OCI-LY1 (cell line): Measurements from ENCODE around the gene FBXO41.

Experiments
- EZH2 ChIP-seq: fragments of 200-600 bp; sonication (generic), shearing (Covaris generic); IDR thresholded peaks from 2 replicates; pipeline ENCODE4 v1.8.0; 2017; ENCODE audit warnings: borderline replicate concordance, mixed run types, mild to moderate bottlenecking, antibody characterized with exemption, low read length, moderate library complexity, mixed read lengths
- TF ChIP-seq, protein P1 (sequence below): fragments of 200-600 bp; sonication (generic), shearing (Covaris generic); IDR thresholded peaks from 2 replicates; pipeline ENCODE4 v1.5.1; 2017; ENCODE audit warnings: mild to moderate bottlenecking, antibody characterized with exemption, low read length, moderate library complexity, mixed read lengths

DNA sequence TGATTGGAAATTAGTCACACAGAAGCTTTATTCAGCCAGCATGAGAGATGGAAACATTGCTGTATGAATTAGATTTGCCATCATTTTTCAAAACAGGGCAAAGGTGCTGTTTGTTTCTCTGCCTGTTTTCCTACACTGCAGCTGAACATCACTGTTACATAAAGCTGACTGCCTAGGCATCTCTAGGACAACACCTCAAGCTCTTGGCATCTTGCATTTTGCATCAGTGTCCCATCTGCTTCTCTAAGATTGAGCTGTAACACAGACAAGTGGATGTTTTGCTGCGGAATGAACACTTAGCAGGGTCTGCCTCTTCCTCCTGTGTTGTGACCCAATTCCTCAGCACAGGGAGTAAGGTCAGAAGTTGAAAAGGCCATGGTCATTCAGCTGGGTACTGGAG is 45.3 kb downstream of the FBXO41 start:
- TF ChIP-seq, protein P1, sequence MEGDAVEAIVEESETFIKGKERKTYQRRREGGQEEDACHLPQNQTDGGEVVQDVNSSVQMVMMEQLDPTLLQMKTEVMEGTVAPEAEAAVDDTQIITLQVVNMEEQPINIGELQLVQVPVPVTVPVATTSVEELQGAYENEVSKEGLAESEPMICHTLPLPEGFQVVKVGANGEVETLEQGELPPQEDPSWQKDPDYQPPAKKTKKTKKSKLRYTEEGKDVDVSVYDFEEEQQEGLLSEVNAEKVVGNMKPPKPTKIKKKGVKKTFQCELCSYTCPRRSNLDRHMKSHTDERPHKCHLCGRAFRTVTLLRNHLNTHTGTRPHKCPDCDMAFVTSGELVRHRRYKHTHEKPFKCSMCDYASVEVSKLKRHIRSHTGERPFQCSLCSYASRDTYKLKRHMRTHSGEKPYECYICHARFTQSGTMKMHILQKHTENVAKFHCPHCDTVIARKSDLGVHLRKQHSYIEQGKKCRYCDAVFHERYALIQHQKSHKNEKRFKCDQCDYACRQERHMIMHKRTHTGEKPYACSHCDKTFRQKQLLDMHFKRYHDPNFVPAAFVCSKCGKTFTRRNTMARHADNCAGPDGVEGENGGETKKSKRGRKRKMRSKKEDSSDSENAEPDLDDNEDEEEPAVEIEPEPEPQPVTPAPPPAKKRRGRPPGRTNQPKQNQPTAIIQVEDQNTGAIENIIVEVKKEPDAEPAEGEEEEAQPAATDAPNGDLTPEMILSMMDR, result no peak
- TF ChIP-seq EZH2, result no peak
